Liver (tissue), 9 donors: ENCODE data around the gene FBP1. TPM values are rescaled to one million over a fixed set of nuclear protein-coding genes. Genes with fewer than 3 reads are reported as not detected.

ENCODE experiments used
- DNase-seq: peaks from one replicate; pipeline ENCODE4 v3.0.0-alpha.2; 2017; ENCODE audit warnings: low spot score
- H3K27ac ChIP-seq, 2 donors: one replicate each; pipeline ENCODE4 v1.7.0; 2013; ENCODE audit warnings: inconsistent platforms in 2 of 2, low read length in 2 of 2, control low read depth in 1 of 2, low read depth in 1 of 2, mild to moderate bottlenecking in 1 of 2
- H3K27me3 ChIP-seq, 4 donors: one replicate each; pipeline versions ENCODE4 v1.6.1 to v1.7.0; 2013; ENCODE audit warnings: low read length in 3 of 4, inconsistent platforms in 1 of 4, mild to moderate bottlenecking in 1 of 4, moderate library complexity in 1 of 4; ENCODE audit not compliant: control insufficient read depth in 4 of 4, insufficient read depth in 4 of 4
- H3K36me3 ChIP-seq, 4 donors: one replicate each; pipeline versions ENCODE4 v1.6.1 to v1.7.0; 2013; ENCODE audit warnings: low read length in 3 of 4, mild to moderate bottlenecking in 3 of 4, low read depth in 1 of 4, moderate library complexity in 1 of 4; ENCODE audit not compliant: control insufficient read depth in 4 of 4, insufficient read depth in 3 of 4
- H3K4me1 ChIP-seq, 4 donors: one replicate each; pipeline versions ENCODE4 v1.6.1 to v1.7.0; 2013; ENCODE audit warnings: low read length in 3 of 4, mild to moderate bottlenecking in 3 of 4, moderate library complexity in 1 of 4; ENCODE audit not compliant: control insufficient read depth in 4 of 4, insufficient read depth in 4 of 4
- H3K4me3 ChIP-seq, 3 donors: one replicate each; pipeline versions ENCODE4 v1.6.1 to v1.7.0; 2013; ENCODE audit warnings: low read length in 3 of 3, control low read depth in 1 of 3, low read depth in 1 of 3, mild to moderate bottlenecking in 1 of 3
- H3K9ac ChIP-seq, 2 donors: one replicate each; pipeline ENCODE4 v1.7.0; 2013; ENCODE audit warnings: low read length in 2 of 2, mild to moderate bottlenecking in 2 of 2, moderate library complexity in 2 of 2, control low read depth in 1 of 2, low read depth in 1 of 2
- H3K9me3 ChIP-seq, 4 donors: one replicate each; pipeline versions ENCODE4 v1.6.1 to v1.7.0; 2013; ENCODE audit warnings: low read length in 3 of 4; ENCODE audit not compliant: control insufficient read depth in 4 of 4
- ATF3 ChIP-seq: IDR thresholded peaks from 2 replicates; pipeline ENCODE4 v1.6.1; 2016; ENCODE audit warnings: antibody characterized with exemption
- CTCF ChIP-seq: fragments of 150-350 bp; IDR thresholded peaks from 2 replicates; pipeline ENCODE4 v1.5.1; 2017; ENCODE audit warnings: improper control_type of control experiment, low read depth, low read length; ENCODE audit not compliant: missing input control
- EGR1 ChIP-seq, 2 donors: IDR thresholded peaks; 2 replicates each; pipeline ENCODE4 v1.6.1; 2016 to 2018; ENCODE audit warnings: antibody characterized with exemption in 2 of 2, low read depth in 2 of 2
- FOXA1 ChIP-seq: IDR thresholded peaks from 2 replicates; pipeline ENCODE4 v1.6.1; 2016; ENCODE audit warnings: antibody characterized with exemption
- FOXA2 ChIP-seq: IDR thresholded peaks from 2 replicates; pipeline ENCODE4 v1.6.1; 2016; ENCODE audit warnings: antibody characterized with exemption
- GABPA ChIP-seq, 2 donors: IDR thresholded peaks in 1 of 2; conservative IDR thresholded peaks in 1 of 2; 2 replicates each; pipeline ENCODE4 v1.6.1; 2016; ENCODE audit warnings: antibody characterized with exemption in 2 of 2, mild to moderate bottlenecking in 1 of 2, moderate library complexity in 1 of 2
- HNF4A ChIP-seq, 2 donors: conservative IDR thresholded peaks; 2 replicates each; pipeline ENCODE4 v1.6.1; 2016; ENCODE audit warnings: antibody characterized with exemption in 2 of 2, mild to moderate bottlenecking in 2 of 2
- HNF4G ChIP-seq: IDR thresholded peaks from 2 replicates; pipeline ENCODE4 v1.6.1; 2016; ENCODE audit warnings: antibody characterized with exemption
- JUND ChIP-seq, 2 donors: IDR thresholded peaks; 2 replicates each; pipeline ENCODE4 v1.6.1; 2016; ENCODE audit warnings: antibody characterized with exemption in 2 of 2
- MAX ChIP-seq: IDR thresholded peaks from 2 replicates; pipeline ENCODE4 v1.6.1; 2016; ENCODE audit warnings: antibody characterized with exemption
- NR2F2 ChIP-seq: IDR thresholded peaks from 2 replicates; pipeline ENCODE4 v1.6.1; 2016; ENCODE audit warnings: antibody characterized with exemption
- RAD21 ChIP-seq, 2 donors: IDR thresholded peaks; 2 replicates each; pipeline ENCODE4 v1.6.1; 2016; ENCODE audit warnings: antibody characterized with exemption in 2 of 2, mild to moderate bottlenecking in 2 of 2
- REST ChIP-seq: IDR thresholded peaks from 2 replicates; pipeline ENCODE4 v1.6.1; 2016; ENCODE audit warnings: antibody characterized with exemption, mild to moderate bottlenecking
- RXRA ChIP-seq, 2 donors: IDR thresholded peaks; 2 replicates each; pipeline ENCODE4 v1.6.1; 2017 to 2018; ENCODE audit warnings: antibody characterized with exemption in 2 of 2, mild to moderate bottlenecking in 1 of 2
- SP1 ChIP-seq: IDR thresholded peaks from 2 replicates; pipeline ENCODE4 v1.6.1; 2018; ENCODE audit warnings: antibody characterized with exemption, mild to moderate bottlenecking
- TAF1 ChIP-seq: conservative IDR thresholded peaks from 2 replicates; pipeline ENCODE4 v1.6.1; 2016; ENCODE audit warnings: antibody characterized with exemption, mild to moderate bottlenecking
- YY1 ChIP-seq: IDR thresholded peaks from 2 replicates; pipeline ENCODE4 v1.6.1; 2016; ENCODE audit warnings: antibody characterized with exemption, mild to moderate bottlenecking
- ZBTB33 ChIP-seq: IDR thresholded peaks from 2 replicates; pipeline ENCODE4 v1.6.1; 2016; ENCODE audit warnings: antibody characterized with exemption
- WGBS: extraction: QIAGEN DNeasy Blood & Tissue Kit; methylation state at CpG from one replicate; pipeline ENCODE4 v1.1.7; 2013; 5-methylcytosine and 5-hydroxymethylcytosine counted together
- polyA plus RNA-seq, 2 donors: library from polyadenylated mRNA; stranded (reverse) in 1 of 2; unstranded in 1 of 2; fragments of 200-250 nt in 1 of 2; fragments of >200 nt in 1 of 2; fragmentation: Nextera tagmentation in 1 of 2; extraction: Ambion mirVana in 1 of 2; gene quantifications; one replicate each; pipeline versions ENCODE4 v1.2.1 to v1.2.3, GENCODE V29; 2013 to 2015
- total RNA-seq, 2 donors: library from RNA; depleted of rRNA; stranded (reverse); fragments of >200 nt; gene quantifications; one replicate each; pipeline ENCODE4 v1.2.3, GENCODE V29; 2014
- donor health status: healthy.
- donor health status: healthy.
- donor health status: healthy.
- donor health status: healthy.
- donor health status: healthy.

The FBP1 gene
- total and polyA plus RNA-seq, 4 donors, result 27.8 to 574 (median 317) TPM

GRCh38 chr9:94600258-94600657, 39.1 kb downstream of the FBP1 start:
- peaks cover 0 to 16% (median 6%) of the 10 kb centered on the region in 4 donors for H3K4me1 ChIP-seq
- H3K27ac ChIP-seq, result peak overlapping the region; percentile 72 to 86
- no peak overlapping the region for H3K4me3 ChIP-seq
- WGBS, result 42% methylated on average over 8 of the region's 8 CpGs
- no peak for DNase-seq
- H3K36me3 ChIP-seq, result peaks cover under 1 to 24% (median 15%) of the 10 kb centered on the region in 4 donors
- peak; percentile 69 for TF ChIP-seq SP1
- TF ChIP-seq REST, result peak; percentile 64
- TF ChIP-seq ATF3, result no peak
- TF ChIP-seq JUND (IDR thresholded peaks at IDR 0.05), result peak in 1 of 2 donors; percentile 33
- peak; percentile 39 for TF ChIP-seq YY1
- peak; percentile 80 to 94 for TF ChIP-seq HNF4A (conservative IDR thresholded peaks at IDR 0.05)
- peak; percentile 43 to 48 for TF ChIP-seq RAD21 (IDR thresholded peaks at IDR 0.05)
- TF ChIP-seq ZBTB33, result peak; percentile 24
- TF ChIP-seq FOXA1, result no peak
- peak; percentile 60 for TF ChIP-seq HNF4G
- TF ChIP-seq RXRA (IDR thresholded peaks at IDR 0.05), result peak; percentile 85 to 93
- peak; percentile 65 for TF ChIP-seq NR2F2
- no peak for TF ChIP-seq TAF1
- TF ChIP-seq GABPA (IDR thresholded peaks at IDR 0.05 in 1 of 2, conservative IDR thresholded peaks at IDR 0.05 in 1 of 2), result peak in 1 of 2 donors; percentile 34
- peak; percentile 78 for TF ChIP-seq MAX
- TF ChIP-seq EGR1 (IDR thresholded peaks at IDR 0.05; ENCODE audit: low read depth in 2 of 2), result peak in 1 of 2 donors; percentile 58
- no peak for TF ChIP-seq FOXA2
- no peak for TF ChIP-seq CTCF
- H3K27me3 ChIP-seq, result no peaks in the 10 kb centered on the region
- no peaks in the 10 kb centered on the region for H3K9me3 ChIP-seq
- peak overlapping the region in 1 of 2 donors; percentile 34 for H3K9ac ChIP-seq
